ENCODE results near the gene CLSTN2.

The CLSTN2 gene

DNA sequence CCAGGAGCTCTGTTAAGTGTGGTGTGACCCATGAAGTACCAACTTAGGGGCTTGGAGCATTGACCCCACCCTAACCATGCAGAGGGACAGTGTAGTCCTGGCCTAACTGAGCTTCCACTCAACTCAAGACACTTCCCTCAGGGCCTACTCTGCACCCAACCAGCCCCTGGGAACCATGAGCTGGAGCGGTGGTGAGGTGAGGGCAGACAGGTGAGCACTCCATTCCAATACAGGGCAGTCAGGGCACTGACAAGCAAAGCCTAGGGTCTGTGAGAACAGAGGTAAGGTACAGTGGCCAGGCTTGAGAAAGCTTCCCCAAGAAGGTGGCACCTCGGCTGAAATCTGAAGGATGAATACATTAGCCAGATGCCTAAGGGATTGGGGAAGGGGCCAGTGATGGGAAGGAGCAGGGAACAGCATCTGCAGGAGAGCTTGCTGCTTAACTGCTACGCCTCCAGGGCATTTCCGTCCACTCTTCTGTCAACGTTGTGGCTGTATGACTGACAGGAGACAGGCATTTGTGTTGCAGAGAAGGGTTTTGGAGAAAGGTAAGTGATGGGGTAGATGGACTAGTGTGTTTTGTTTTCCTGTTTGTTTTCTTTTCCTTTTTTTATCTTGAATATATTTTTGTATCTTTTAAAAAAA lies 499.4 kb downstream of the CLSTN2 start:
- H3K4me3 ChIP-seq (ENCODE audit: low read depth, low read length), result no peak overlapping the region
- POLR2A ChIA-PET, result no interaction called here
- CTCF ChIA-PET, result no interaction called here
- no peak overlapping the region for H3K27ac ChIP-seq (ENCODE audit: extremely low read depth, low read depth, low read length)
- no peaks in the 10 kb centered on the region for H3K4me1 ChIP-seq (ENCODE audit: control insufficient read depth, insufficient read depth, low read length)
- TF ChIP-seq GLI2 (tag by site-specific recombination; IDR thresholded peaks at IDR 0.05; ENCODE audit: borderline replicate concordance, low read depth) (no peak), ZNF311 (tag by site-specific recombination; IDR thresholded peaks at IDR 0.05; ENCODE audit: borderline replicate concordance) (no peak), MZF1 (tag by site-specific recombination; IDR thresholded peaks at IDR 0.05; ENCODE audit: borderline replicate concordance) (no peak), ZBTB7A (tag by site-specific recombination; IDR thresholded peaks at IDR 0.05; ENCODE audit: low read depth) (no peak), GFI1B (tag by site-specific recombination; IDR thresholded peaks at IDR 0.05) (no peak), MEIS1 (CRISPR knock-in tag; IDR thresholded peaks at IDR 0.05; ENCODE audit: borderline replicate concordance) (no peak), ZNF37A (tag by site-specific recombination; IDR thresholded peaks at IDR 0.05) (no peak), ZNF184 (tag by site-specific recombination; IDR thresholded peaks at IDR 0.05) (no peak), ZEB2 (tag by site-specific recombination; IDR thresholded peaks at IDR 0.05) (no peak), ZNF394 (tag by site-specific recombination; IDR thresholded peaks at IDR 0.05; ENCODE audit: borderline replicate concordance) (no peak), HOXA7 (CRISPR knock-in tag; IDR thresholded peaks at IDR 0.05; ENCODE audit: borderline replicate concordance) (no peak), ZNF280C (tag by site-specific recombination; IDR thresholded peaks at IDR 0.05) (no peak)
- TF ChIP-seq, protein P1, sequence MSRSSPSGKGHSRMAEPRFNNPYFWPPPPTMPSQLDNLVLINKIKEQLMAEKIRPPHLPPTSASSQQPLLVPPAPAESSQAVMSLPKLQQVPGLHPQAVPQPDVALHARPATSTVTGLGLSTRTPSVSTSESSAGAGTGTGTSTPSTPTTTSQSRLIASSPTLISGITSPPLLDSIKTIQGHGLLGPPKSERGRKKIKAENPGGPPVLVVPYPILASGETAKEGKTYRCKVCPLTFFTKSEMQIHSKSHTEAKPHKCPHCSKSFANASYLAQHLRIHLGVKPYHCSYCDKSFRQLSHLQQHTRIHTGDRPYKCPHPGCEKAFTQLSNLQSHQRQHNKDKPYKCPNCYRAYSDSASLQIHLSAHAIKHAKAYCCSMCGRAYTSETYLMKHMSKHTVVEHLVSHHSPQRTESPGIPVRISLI (tag by site-specific recombination; IDR thresholded peaks at IDR 0.05), result no peak
- H3K36me3 ChIP-seq (ENCODE audit: control insufficient read depth in 2 of 2, insufficient read depth in 1 of 2, low read length in 2 of 2), result no peaks in the 10 kb centered on the region
- H3K9me3 ChIP-seq (ENCODE audit: control insufficient read depth, insufficient read depth, low read depth, low read length), result no peaks in the 10 kb centered on the region

GRCh38 chr3:140436421-140436820 lies 501.4 kb downstream of the CLSTN2 start:
- no peak for TF ChIP-seq ZNF114 (tag by site-specific recombination; IDR thresholded peaks at IDR 0.05)
- TF ChIP-seq, protein P2, sequence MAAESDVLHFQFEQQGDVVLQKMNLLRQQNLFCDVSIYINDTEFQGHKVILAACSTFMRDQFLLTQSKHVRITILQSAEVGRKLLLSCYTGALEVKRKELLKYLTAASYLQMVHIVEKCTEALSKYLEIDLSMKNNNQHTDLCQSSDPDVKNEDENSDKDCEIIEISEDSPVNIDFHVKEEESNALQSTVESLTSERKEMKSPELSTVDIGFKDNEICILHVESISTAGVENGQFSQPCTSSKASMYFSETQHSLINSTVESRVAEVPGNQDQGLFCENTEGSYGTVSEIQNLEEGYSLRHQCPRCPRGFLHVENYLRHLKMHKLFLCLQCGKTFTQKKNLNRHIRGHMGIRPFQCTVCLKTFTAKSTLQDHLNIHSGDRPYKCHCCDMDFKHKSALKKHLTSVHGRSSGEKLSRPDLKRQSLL (tag by site-specific recombination; IDR thresholded peaks at IDR 0.05), result no peak
- no peak for TF ChIP-seq MZF1 (tag by site-specific recombination; IDR thresholded peaks at IDR 0.05; ENCODE audit: borderline replicate concordance)
- no peak for TF ChIP-seq ZNF274 (IDR thresholded peaks at IDR 0.05; ENCODE audit: low read length)
- no peak for TF ChIP-seq ZNF274 (tag by site-specific recombination; IDR thresholded peaks at IDR 0.05; ENCODE audit: borderline replicate concordance)
- TF ChIP-seq ZNF677 (tag by site-specific recombination; IDR thresholded peaks at IDR 0.05), result no peak
- no peak for TF ChIP-seq IKZF3 (tag by site-specific recombination; IDR thresholded peaks at IDR 0.05)
- TF ChIP-seq, protein P3, sequence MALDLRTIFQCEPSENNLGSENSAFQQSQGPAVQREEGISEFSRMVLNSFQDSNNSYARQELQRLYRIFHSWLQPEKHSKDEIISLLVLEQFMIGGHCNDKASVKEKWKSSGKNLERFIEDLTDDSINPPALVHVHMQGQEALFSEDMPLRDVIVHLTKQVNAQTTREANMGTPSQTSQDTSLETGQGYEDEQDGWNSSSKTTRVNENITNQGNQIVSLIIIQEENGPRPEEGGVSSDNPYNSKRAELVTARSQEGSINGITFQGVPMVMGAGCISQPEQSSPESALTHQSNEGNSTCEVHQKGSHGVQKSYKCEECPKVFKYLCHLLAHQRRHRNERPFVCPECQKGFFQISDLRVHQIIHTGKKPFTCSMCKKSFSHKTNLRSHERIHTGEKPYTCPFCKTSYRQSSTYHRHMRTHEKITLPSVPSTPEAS (tag by site-specific recombination; IDR thresholded peaks at IDR 0.05), result no peak
- TF ChIP-seq ZNF292 (tag by site-specific recombination; IDR thresholded peaks at IDR 0.05; ENCODE audit: borderline replicate concordance, low read depth), result no peak
- POLR2A ChIA-PET, result no interaction called here
- CTCF ChIA-PET, result interaction anchor here (0.6 kb wide), 1 partner anchor 360 kb away, joined by 3 read pairs; no protein-coding TSS in a partner anchor
- H3K4me1 ChIP-seq (ENCODE audit: control insufficient read depth, insufficient read depth, low read length), result no peaks in the 10 kb centered on the region
- H3K36me3 ChIP-seq (ENCODE audit: control insufficient read depth in 2 of 2, insufficient read depth in 1 of 2, low read length in 2 of 2), result no peaks in the 10 kb centered on the region
- no peak overlapping the region for H3K27ac ChIP-seq (ENCODE audit: extremely low read depth, low read depth, low read length)
- no peak overlapping the region for H3K4me3 ChIP-seq (ENCODE audit: low read depth, low read length)
- H3K9me3 ChIP-seq (ENCODE audit: control insufficient read depth, insufficient read depth, low read depth, low read length), result no peaks in the 10 kb centered on the region

Measured in HEK293 (cell line).